Measurements from ENCODE around the gene TEAD4. TPM values are rescaled to one million over a fixed set of nuclear protein-coding genes. Genes with fewer than 3 reads are reported as not detected.

TEAD4 gene
- total RNA-seq, 1 experiment from 2014 or later: 96.8 TPM

GRCh38 chr12:2976581-2976996 is 17.4 kb downstream of the TEAD4 start:
- peak overlapping the region; percentile 84 for H3K27ac Mint-ChIP-seq
- peaks cover 19% of the 10 kb centered on the region for H3K36me3 Mint-ChIP-seq
- no peaks in the 10 kb centered on the region for H3K9me3 Mint-ChIP-seq
- no peaks in the 10 kb centered on the region for H3K27me3 Mint-ChIP-seq (ENCODE audit: low read depth)
- peak; percentile 40 for ATAC-seq
- H3K4me1 Mint-ChIP-seq: peaks cover 55% of the 10 kb centered on the region
- peak; percentile 29 for DNase-seq (ENCODE audit: low spot score)
- ChIA-PET POLR2A (interaction anchor here (1.0 to 1.3 kb wide), 2 partner anchors 10 to 13 kb away, joined by 3 to 5 read pairs; no protein-coding TSS in a partner anchor), CTCF (interaction anchor here (0.6 to 2.7 kb wide), 12 partner anchors 13 to 131 kb away, joined by 3 to 8 read pairs (median 4); no protein-coding TSS in a partner anchor)
- H3K4me3 Mint-ChIP-seq: no peak overlapping the region
- no peak for TF ChIP-seq ATF2 (CRISPR knock-in tag; IDR thresholded peaks at IDR 0.05; ENCODE audit: borderline replicate concordance, low read depth)
- no peak for TF ChIP-seq PRDM15 (CRISPR knock-in tag; IDR thresholded peaks at IDR 0.05)
- no peak for TF ChIP-seq ZNF232 (CRISPR knock-in tag; IDR thresholded peaks at IDR 0.05)
- no peak for TF ChIP-seq ATF3 (CRISPR knock-in tag; conservative IDR thresholded peaks at IDR 0.05)
- TF ChIP-seq NFATC4 (CRISPR knock-in tag; IDR thresholded peaks at IDR 0.05): no peak
- TF ChIP-seq TCF7 (CRISPR knock-in tag; IDR thresholded peaks at IDR 0.05; ENCODE audit: low read depth): no peak
- TF ChIP-seq AR (CRISPR knock-in tag; IDR thresholded peaks at IDR 0.05): no peak
- TF ChIP-seq ARID4B (CRISPR knock-in tag; IDR thresholded peaks at IDR 0.05; ENCODE audit: borderline replicate concordance): no peak
- no peak for TF ChIP-seq E2F5 (CRISPR knock-in tag; IDR thresholded peaks at IDR 0.05)
- no peak for TF ChIP-seq NFE2L1 (CRISPR knock-in tag; IDR thresholded peaks at IDR 0.05)
- TF ChIP-seq ZNF423 (CRISPR knock-in tag; IDR thresholded peaks at IDR 0.05): no peak
- TF ChIP-seq ZNF532 (CRISPR knock-in tag; IDR thresholded peaks at IDR 0.05; ENCODE audit: borderline replicate concordance): no peak
- TF ChIP-seq NR1H2 (CRISPR knock-in tag; IDR thresholded peaks at IDR 0.05): no peak
- TF ChIP-seq ZBTB21 (CRISPR knock-in tag; IDR thresholded peaks at IDR 0.05; ENCODE audit: borderline replicate concordance): no peak
- no peak for TF ChIP-seq NFYB (CRISPR knock-in tag; conservative IDR thresholded peaks at IDR 0.05; ENCODE audit: low read depth)

Data from WTC11 (cell line).